ENCODE results near the gene CSDE1. TPM values are rescaled to one million over a fixed set of nuclear protein-coding genes. Genes with fewer than 3 reads are reported as not detected.
A peak's percentile ranks its signal among the peaks of the same experiment; 100 is the strongest.

The CSDE1 gene
- total RNA-seq, 1 experiment from 2014 or later = 536 TPM

DNA sequence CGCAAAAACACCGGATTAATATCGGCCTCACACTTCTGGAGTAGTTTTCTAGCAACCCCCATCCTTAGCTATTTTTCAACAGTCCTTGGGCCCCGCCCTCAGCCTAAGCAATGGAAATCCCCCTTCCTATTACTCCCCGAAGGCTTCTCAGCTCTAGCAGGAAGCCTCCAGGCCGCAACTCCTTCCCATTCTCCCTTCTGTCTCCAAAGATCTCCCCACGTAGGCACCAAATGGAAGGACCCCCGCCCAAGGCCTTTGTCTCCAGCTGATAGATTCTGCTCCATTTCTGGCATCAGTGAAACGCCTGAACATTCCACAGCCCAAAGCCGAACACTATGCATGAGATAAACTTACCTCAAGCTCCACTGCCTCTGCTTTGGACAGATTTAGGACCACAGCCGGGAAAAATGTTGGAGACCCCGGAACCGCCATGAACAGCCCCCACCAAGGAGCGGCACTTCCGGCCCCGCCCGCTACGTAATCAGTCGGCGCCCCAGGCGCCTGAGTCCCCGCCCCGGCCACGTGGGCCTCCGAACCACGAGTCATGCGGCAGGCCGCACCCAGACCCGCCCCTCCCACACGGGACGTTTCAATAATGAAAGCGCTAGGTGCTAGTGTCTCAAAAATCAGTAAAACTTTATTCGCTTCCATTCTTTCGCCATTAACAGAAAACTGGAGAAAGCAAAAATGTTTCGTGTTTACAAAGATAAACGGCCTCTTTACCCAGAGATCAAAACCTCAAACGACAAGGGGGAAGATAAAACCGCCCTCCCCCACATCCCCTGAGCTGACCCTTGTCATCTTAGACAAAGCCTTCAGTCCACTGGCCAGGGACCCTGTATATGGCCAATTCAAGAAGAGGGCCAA, 41.2 kb downstream of the CSDE1 start, which contains the start of gene NRAS:
Gene NRAS (minus strand): TSS at position 468 of the 867 bp plus-strand sequence. CDS start 611 bp downstream, outside the sequence.
- no peaks in the 10 kb centered on the region for H3K9me3 ChIP-seq (ENCODE audit: insufficient read depth, low read depth)
- H3K27me3 ChIP-seq (ENCODE audit: insufficient read depth, low read depth) = no peaks in the 10 kb centered on the region
- H3F3A ChIP-seq (ENCODE audit: insufficient read depth, low read depth) = peaks cover 47% of the 10 kb centered on the region
- ChIA-PET CTCF (interaction anchor here (0.9 kb wide), 1 partner anchor 369 kb away, joined by 3 read pairs; no protein-coding TSS in a partner anchor), POLR2A (ENCODE audit: unreplicated experiment) (interaction anchor here (0.7 kb wide), 1 partner anchor 47 kb away, joined by 5 read pairs; the partner anchor contains the start of gene DENND2C)
- peak within 1 kb of the TSS; percentile 79 for H3K27ac ChIP-seq
- H3K4me1 ChIP-seq (replicated peaks; ENCODE audit: insufficient read depth) = peaks cover 45% of the 10 kb centered on the region
- peak within 1 kb of the TSS; percentile 94 for H2AFZ ChIP-seq
- peaks cover 16% of the 10 kb centered on the region for H4K20me1 ChIP-seq (ENCODE audit: insufficient read depth)
- peaks cover 61% of the 10 kb centered on the region for H3K36me3 ChIP-seq (ENCODE audit: low read depth)
- TF ChIP-seq, protein P1, sequence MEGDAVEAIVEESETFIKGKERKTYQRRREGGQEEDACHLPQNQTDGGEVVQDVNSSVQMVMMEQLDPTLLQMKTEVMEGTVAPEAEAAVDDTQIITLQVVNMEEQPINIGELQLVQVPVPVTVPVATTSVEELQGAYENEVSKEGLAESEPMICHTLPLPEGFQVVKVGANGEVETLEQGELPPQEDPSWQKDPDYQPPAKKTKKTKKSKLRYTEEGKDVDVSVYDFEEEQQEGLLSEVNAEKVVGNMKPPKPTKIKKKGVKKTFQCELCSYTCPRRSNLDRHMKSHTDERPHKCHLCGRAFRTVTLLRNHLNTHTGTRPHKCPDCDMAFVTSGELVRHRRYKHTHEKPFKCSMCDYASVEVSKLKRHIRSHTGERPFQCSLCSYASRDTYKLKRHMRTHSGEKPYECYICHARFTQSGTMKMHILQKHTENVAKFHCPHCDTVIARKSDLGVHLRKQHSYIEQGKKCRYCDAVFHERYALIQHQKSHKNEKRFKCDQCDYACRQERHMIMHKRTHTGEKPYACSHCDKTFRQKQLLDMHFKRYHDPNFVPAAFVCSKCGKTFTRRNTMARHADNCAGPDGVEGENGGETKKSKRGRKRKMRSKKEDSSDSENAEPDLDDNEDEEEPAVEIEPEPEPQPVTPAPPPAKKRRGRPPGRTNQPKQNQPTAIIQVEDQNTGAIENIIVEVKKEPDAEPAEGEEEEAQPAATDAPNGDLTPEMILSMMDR (conservative IDR thresholded peaks at IDR 0.05) = no peak
- no peak for TF ChIP-seq EZH2 (IDR thresholded peaks at IDR 0.05; ENCODE audit: low read depth)
- peaks cover 31% of the 10 kb centered on the region for H3K79me2 ChIP-seq (ENCODE audit: low read depth)
- no TSS peak for BruUV-seq (replicated peaks)
- DNase-seq = peak; percentile 84 to 88
- H3K4me3 ChIP-seq = peak within 1 kb of the TSS; percentile 82
- intact Hi-C loops (cut with micrococcal nuclease; ENCODE audit: unreplicated experiment) = no loop called here
- H3K9me2 ChIP-seq (ENCODE audit: insufficient read depth) = no peaks in the 10 kb centered on the region
- H3K4me2 ChIP-seq = peak within 1 kb of the TSS; percentile 88

DNA sequence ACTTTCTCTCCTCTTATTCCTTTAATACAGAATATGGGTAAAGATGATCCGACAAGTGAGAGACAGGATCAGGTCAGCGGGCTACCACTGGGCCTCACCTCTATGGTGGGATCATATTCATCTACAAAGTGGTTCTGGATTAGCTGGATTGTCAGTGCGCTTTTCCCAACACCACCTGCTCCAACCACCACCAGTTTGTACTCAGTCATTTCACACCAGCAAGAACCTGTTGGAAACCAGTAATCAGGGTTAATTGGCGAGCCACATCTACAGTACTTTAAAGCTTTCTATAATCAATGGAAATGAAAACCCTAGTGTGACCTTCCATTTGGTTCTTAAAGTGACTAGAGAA, 41.9 kb downstream of the CSDE1 start:
- H2AFZ ChIP-seq = peak overlapping the region; percentile 94
- peaks cover 16% of the 10 kb centered on the region for H4K20me1 ChIP-seq (ENCODE audit: insufficient read depth)
- H3K4me1 ChIP-seq (replicated peaks; ENCODE audit: insufficient read depth) = peaks cover 45% of the 10 kb centered on the region
- DNase-seq = no peak
- TF ChIP-seq EZH2 (IDR thresholded peaks at IDR 0.05; ENCODE audit: low read depth) = no peak
- TF ChIP-seq, protein P1 (conservative IDR thresholded peaks at IDR 0.05) = no peak
- H3K4me3 ChIP-seq = peak overlapping the region; percentile 82
- H3K4me2 ChIP-seq = peak overlapping the region; percentile 88
- BruUV-seq (replicated peaks) = TSS peak; percentile 29
- peaks cover 41% of the 10 kb centered on the region for H3F3A ChIP-seq (ENCODE audit: insufficient read depth, low read depth)
- H3K79me2 ChIP-seq (ENCODE audit: low read depth) = peaks cover 31% of the 10 kb centered on the region
- POLR2A ChIA-PET (ENCODE audit: unreplicated experiment) = interaction anchor here (0.5 kb wide), 1 partner anchor 957 kb away, joined by 5 read pairs; no protein-coding TSS in a partner anchor
- H3K36me3 ChIP-seq (ENCODE audit: low read depth) = peaks cover 55% of the 10 kb centered on the region
- H3K9me2 ChIP-seq (ENCODE audit: insufficient read depth) = no peaks in the 10 kb centered on the region
- H3K27me3 ChIP-seq (ENCODE audit: insufficient read depth, low read depth) = no peaks in the 10 kb centered on the region
- CTCF ChIA-PET = interaction anchor here (0.9 kb wide), 1 partner anchor 369 kb away, joined by 3 read pairs; no protein-coding TSS in a partner anchor
- peak overlapping the region; percentile 79 for H3K27ac ChIP-seq
- intact Hi-C loops (cut with micrococcal nuclease; ENCODE audit: unreplicated experiment) = no loop called here
- H3K9me3 ChIP-seq (ENCODE audit: insufficient read depth, low read depth) = no peaks in the 10 kb centered on the region

DNA sequence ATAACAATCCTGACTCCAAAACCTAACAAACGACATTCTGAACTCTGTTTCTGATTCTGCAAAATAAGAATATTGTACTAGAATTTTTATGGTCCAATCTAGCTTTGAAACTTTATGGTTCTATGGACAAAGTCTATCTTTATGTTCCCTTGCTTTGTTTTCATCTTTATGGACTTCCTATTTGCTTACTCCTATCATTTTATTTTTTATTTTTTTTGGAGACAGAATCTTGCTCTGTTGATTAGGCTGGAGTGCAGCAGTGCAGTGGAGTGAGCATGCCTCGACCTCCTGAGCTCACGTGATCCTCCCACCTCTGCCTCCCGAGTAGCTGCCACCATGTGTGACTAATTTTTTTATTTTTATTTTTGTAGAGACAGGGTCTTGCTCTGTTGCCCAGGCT, 44.8 kb downstream of the CSDE1 start:
- H3K9me3 ChIP-seq (ENCODE audit: insufficient read depth, low read depth) = no peaks in the 10 kb centered on the region
- H3F3A ChIP-seq (ENCODE audit: insufficient read depth, low read depth) = peaks cover 12% of the 10 kb centered on the region
- BruUV-seq (replicated peaks) = no TSS peak
- H4K20me1 ChIP-seq (ENCODE audit: insufficient read depth) = 0 out of 2 replicates have a peak, but pooled peaks cover 5% of the 10 kb centered on the region
- ChIA-PET CTCF (no interaction called here), POLR2A (ENCODE audit: unreplicated experiment) (no interaction called here)
- peaks cover 18% of the 10 kb centered on the region for H3K4me1 ChIP-seq (replicated peaks; ENCODE audit: insufficient read depth)
- no peaks in the 10 kb centered on the region for H3K9me2 ChIP-seq (ENCODE audit: insufficient read depth)
- peaks cover 31% of the 10 kb centered on the region for H3K79me2 ChIP-seq (ENCODE audit: low read depth)
- no peak overlapping the region for H3K4me2 ChIP-seq
- intact Hi-C loops (cut with micrococcal nuclease; ENCODE audit: unreplicated experiment) = no loop called here
- H3K4me3 ChIP-seq = no peak overlapping the region
- no peak overlapping the region for H2AFZ ChIP-seq
- peaks cover 44% of the 10 kb centered on the region for H3K36me3 ChIP-seq (ENCODE audit: low read depth)
- H3K27ac ChIP-seq = no peak overlapping the region
- DNase-seq = no peak
- H3K27me3 ChIP-seq (ENCODE audit: insufficient read depth, low read depth) = no peaks in the 10 kb centered on the region
- TF ChIP-seq, protein P1 (conservative IDR thresholded peaks at IDR 0.05) = no peak
- TF ChIP-seq EZH2 (IDR thresholded peaks at IDR 0.05; ENCODE audit: low read depth) = no peak

Data from PC-9 (cell line).